ENCODE data around the gene RTN4RL1.

The RTN4RL1 gene

GRCh38 chr17:1972487-1973160 is 52.5 kb downstream of the RTN4RL1 start:
- no peak for TF ChIP-seq CTCF (IDR thresholded peaks at IDR 0.05; ENCODE audit: extremely low read depth, missing control alignments)
- no peak for DNase-seq (ENCODE audit: low spot score)

GRCh38 chr17:1970843-1971384 is 54.2 kb downstream of the RTN4RL1 start:
- TF ChIP-seq CTCF (IDR thresholded peaks at IDR 0.05; ENCODE audit: extremely low read depth, missing control alignments), result no peak
- no peak for DNase-seq (ENCODE audit: low spot score)

- DNase-seq (ENCODE audit: low spot score), result no peak
Observed at GRCh38 chr17:1969712-1970111, 55.4 kb downstream of the RTN4RL1 start.

GRCh38 chr17:1967213-1967612 is 57.9 kb downstream of the RTN4RL1 start:
- TF ChIP-seq CTCF (IDR thresholded peaks at IDR 0.05; ENCODE audit: extremely low read depth, missing control alignments), result no peak
- DNase-seq (ENCODE audit: low spot score), result no peak

More at GRCh38 chr17:1969712-1970111, 55.4 kb downstream of the RTN4RL1 start:
- TF ChIP-seq CTCF (IDR thresholded peaks at IDR 0.05; ENCODE audit: extremely low read depth, missing control alignments), result no peak

GRCh38 chr17:1966274-1967086 is 58.7 kb downstream of the RTN4RL1 start:
- DNase-seq (ENCODE audit: low spot score), result no peak
- no peak for TF ChIP-seq CTCF (IDR thresholded peaks at IDR 0.05; ENCODE audit: extremely low read depth, missing control alignments)

- DNase-seq (ENCODE audit: low spot score), result no peak
Observed at GRCh38 chr17:1965556-1966273, 59.4 kb downstream of the RTN4RL1 start.

More at GRCh38 chr17:1965556-1966273, 59.4 kb downstream of the RTN4RL1 start:
- TF ChIP-seq CTCF (IDR thresholded peaks at IDR 0.05; ENCODE audit: extremely low read depth, missing control alignments), result no peak

Measured in GM20000 (cell line).